ENCODE measurements around the gene YIPF1.
A peak's percentile ranks its signal among the peaks of the same experiment; 100 is the strongest.
"Not testable (repeated sequence)": the region's sequence is repeated elsewhere in the genome, so short reads cannot be mapped to it uniquely, and the experiment has no call there.

The YIPF1 gene

DNA sequence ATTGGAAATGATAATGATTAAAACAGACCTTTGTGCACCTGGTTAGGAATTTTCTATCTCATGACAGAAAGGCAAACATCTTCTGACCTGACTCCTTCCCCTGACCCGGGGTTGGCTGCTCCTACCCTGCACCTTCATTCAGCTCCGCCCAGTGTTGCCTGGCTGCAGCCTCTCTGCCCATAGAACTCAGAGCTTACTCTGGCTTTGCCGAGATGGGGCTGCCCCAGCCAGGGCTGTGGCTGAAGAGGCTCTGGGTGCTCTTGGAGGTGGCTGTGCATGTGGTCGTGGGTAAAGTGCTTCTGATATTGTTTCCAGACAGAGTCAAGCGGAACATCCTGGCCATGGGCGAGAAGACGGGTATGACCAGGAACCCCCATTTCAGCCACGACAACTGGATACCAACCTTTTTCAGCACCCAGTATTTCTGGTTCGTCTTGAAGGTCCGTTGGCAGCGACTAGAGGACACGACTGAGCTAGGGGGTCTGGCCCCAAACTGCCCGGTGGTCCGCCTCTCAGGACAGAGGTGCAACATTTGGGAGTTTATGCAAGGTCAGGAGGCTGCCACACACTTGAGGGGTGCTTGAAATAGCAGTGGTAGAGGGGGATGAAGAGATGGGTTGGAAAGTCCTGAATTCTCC, 4.5 kb upstream of the YIPF1 start, which contains the start of gene DIO1:
Gene DIO1, plus strand, starts transcription at position 189 of the 638 bp plus-strand sequence. Its CDS starts 24 bp downstream, at position 213.
- no peak for DNase-seq

GRCh38 chr1:53892911-53893310, 3.3 kb upstream of the YIPF1 start:
- no peak for DNase-seq

DNA sequence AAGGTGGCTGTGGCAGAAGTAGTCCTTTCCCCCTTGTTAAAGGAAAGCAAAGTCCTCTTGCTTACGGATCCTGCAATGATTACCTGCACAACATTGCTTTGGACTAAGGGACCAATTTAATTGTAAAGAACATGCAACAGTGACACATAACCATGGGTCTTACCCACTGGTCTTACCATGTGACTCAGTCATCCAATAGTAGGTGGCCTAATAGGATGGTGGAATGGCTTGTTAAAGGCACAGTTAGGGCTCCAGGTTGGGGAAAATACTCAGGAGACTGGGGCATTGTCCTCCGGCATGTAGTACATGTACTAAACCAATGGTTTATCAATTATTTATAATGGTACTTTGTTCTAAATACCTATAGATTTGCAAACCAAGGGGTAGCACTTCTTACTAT, 2.1 kb upstream of the YIPF1 start:
- DNase-seq: no peak

- DNase-seq: no peak
Measured at GRCh38 chr1:53891018-53891417, 1.4 kb upstream of the YIPF1 start.

DNA sequence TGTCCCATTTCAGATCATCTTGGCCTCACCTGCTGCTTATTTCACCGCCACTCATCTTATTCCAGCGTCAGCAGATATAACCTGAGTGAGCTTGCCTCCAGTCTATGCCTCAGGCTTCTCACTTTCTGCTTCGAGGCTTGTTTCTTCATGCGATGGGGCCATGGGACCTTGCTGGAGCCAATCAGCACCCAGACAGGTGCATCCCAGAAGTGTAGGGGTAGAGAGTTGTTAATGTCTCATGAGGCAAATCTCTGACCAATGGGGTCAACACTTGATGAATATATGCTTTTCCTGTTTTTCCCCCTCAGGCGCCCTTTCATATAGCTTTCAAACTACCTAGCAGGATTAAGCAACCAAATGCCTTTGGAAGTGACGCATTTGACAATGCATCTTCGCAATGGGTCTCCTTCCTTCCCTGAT, 935 bp upstream of the YIPF1 start:
- DNase-seq: no peak

DNA sequence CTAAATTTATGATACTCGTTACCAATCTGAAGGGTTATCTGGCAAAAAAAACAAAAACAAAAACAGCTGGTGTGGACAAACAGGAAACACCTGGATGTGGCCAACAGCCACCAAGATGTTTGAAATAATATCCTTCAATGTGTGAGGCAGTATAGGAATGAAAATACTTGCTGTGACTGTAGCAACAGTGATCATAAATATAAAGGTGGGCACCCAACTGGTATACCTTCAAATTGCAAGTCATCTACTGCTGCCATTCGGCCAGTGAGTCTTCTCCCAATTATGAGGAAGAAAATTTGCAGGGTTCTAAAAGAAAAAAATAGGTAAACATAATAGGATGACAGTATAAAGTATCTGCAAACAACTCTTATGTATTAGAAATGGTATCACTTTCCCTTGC, 916 bp downstream of the YIPF1 start:
- DNase-seq: no peak

DNA sequence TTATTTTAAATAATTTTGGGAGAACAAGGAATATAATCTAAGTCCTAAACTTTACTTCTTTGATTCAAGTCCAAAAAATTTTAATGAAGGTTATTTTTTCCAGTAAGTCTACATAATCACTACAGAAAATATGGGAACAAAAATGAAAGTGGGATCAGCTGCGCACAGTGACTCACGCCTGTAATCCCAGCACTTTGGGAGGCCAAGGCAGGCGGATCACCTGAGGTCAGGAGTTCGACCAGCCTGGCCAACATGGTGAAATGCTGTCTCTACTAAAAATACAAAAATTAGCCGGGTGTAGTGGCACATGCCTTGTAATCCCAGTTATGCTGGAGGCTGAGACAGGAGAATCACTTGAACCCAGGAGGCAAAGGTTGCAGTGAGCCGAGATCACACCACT, 6.0 kb downstream of the YIPF1 start:
- not testable (repeated sequence) for DNase-seq

DNA sequence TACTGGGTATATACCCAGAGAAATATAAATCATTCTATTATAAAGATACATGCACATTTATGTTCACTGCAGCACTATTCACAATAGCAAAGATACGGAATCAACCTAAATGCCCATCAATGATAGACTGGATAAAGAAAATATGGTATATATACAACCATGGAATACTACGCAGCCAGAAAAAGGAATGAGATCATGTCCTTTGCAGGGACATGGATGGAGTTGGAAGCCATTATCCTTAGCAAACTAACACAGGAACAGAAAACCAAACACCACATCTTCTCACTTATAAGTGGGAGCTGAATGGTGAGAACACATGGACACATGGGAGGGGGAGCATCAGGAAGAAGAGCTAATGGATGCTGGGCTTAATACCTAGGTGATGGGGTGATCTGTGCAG, 7.7 kb downstream of the YIPF1 start:
- not testable (repeated sequence) for DNase-seq

DNA sequence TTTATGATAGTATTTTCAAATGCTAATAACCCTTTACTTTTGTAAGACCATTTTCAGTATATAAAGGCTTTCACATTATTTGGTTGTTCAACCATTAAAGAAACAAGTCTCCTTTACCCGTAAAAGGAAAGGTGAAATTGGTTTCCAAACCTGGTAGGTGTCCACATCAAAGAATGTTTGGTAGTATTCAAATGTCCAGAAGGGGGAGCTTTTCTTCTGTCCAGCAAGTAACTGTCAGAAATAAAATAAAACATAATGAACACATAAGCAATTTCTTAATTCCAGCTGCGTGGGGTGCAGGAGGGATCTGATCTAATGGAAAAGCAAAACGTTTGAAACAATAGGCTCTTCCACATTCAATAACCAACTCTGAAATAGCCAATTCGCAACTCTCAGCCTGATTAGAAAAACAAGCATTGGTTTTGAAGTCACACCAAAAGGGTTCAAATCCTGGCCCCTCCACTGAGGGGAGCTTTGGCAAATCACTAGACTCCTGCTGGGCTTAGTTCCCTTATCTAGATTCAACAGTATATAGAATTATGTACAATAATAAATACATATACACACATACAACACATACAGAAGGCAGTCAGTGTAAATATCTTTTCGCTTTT, 11.0 kb downstream of the YIPF1 start:
- DNase-seq: peak; percentile 64

DNA sequence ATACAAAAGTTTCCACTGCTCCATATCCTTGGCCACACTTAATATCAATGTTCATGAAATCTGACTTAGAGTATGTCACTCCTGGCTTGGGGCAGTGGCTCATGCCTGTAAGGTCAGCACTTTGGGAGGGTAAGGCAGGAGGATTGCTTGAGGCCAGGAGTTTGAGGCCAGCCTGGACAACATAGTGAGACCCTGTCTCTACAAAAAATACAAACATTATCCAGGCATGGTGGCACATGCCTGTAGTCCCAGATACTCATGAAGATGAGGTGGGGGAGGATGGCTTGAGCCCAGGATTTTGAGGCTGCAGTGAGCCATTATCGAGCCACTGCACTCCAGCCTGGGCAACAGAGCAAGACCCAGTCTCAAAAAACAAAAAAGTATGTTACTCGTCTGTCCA, 14.4 kb downstream of the YIPF1 start:
- not testable (repeated sequence) for DNase-seq

DNA sequence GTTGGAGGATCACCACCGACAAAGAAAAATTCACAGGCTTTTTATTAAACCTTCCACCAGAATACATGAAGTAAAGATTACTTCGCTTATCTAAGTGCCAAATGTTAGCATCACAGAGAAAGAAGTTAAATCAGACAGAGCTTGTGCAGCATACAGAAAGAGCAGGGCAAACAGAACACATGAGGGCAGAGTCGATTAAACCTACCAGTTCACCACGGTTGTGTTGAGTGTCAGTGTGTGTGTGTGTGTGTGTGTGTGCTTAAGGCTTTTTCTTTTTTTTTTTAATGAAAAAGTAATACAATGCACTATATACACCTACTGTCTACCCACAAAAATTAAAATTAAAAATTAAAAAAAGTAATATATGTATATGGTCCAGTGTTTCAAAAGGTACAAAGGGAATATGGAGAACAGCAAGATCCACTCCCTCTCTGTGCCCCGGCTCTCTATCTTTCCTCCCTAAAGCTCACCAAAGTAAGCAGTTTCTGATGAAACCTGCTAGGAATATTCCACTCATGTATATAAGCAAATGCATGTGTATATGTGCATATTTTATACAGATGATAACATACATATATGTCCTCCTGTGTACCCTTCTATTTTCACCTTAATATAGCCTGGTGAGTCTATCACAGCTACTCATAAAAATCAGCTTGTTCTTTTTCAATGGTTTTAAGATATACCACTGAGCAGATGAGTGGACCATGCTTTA, 17.7 kb downstream of the YIPF1 start:
- no peak for DNase-seq

DNA sequence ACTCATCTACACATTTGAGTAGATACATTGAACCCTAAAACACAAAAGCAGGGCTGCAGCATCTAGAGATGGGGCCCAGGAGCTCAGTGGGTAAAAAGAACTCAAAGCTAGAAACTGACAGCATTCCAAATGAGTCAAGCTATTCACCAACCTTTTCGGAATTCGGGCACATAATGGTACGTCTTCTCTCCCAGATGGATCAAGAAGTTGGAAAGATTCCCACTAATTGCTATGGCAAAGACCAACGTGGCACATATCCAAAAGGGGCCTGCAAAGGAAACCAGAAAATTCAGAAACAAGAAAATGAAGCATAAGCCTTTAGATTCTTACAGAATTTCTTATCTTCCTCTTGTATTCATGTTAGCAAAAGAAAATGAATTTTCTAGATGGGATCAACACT, 18.4 kb downstream of the YIPF1 start:
- DNase-seq: no peak

GRCh38 chr1:53869454-53870117, 20.0 kb downstream of the YIPF1 start:
- DNase-seq: no peak

DNA sequence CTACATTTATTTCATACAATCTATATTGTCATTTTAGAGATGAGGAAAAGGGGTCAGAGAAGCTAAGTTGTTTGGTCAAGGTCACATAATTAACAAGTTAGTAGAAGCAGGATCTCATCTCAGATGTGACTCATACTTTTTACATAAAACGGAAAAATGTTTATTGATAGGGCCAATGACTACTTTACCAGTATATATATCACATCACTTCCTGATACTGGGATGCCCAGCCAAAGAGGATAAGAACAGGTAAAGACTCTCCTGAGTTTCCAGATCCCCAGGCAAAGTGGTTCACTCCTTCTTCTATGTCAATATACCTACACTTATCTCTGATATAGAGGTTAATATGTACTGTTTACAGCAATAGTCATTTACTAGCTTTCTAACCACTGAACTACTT, 21.0 kb downstream of the YIPF1 start:
- no peak for DNase-seq

DNA sequence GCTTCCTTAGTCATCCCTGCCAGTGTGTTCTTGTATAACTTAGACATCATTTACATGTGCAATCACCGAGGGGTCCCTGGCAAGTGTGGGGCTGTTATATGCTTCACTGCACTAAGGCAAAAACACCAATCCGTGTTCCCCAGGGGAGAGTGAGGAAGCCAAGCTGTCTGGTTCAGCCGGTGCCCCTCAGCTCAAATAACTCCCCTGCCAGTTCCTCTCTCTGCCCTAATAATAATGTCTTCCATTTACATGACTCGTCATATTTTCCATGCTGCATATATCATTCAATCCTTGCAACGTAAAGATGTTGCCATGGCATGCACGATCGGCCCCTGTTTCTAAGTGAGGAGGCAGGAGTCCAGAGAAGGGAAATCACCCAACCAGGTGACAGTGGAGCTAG, 27.1 kb downstream of the YIPF1 start:
- DNase-seq: no peak

DNA sequence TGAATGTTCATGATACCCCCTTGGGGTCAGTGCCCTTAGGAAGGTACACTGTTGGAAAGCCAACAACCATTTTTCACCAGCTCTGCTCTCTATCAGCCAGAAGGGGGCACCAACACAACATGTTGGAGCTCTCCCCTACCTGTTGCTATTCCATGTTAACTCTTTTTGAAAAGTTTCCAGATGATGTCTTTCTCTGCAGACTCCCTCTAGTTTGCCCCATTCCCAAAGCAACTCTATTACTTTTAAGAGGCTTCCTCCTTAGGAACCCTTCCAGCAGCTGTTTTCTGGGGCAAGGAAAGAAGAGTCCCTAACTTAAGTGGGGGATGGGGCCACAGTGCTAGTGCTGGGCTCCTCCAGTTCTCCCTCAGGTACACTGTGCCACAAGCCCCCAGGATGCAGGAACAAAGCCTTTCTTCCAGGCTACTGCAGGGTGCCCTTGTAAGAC, 28.6 kb downstream of the YIPF1 start:
- peak; percentile 41 for DNase-seq

DNA sequence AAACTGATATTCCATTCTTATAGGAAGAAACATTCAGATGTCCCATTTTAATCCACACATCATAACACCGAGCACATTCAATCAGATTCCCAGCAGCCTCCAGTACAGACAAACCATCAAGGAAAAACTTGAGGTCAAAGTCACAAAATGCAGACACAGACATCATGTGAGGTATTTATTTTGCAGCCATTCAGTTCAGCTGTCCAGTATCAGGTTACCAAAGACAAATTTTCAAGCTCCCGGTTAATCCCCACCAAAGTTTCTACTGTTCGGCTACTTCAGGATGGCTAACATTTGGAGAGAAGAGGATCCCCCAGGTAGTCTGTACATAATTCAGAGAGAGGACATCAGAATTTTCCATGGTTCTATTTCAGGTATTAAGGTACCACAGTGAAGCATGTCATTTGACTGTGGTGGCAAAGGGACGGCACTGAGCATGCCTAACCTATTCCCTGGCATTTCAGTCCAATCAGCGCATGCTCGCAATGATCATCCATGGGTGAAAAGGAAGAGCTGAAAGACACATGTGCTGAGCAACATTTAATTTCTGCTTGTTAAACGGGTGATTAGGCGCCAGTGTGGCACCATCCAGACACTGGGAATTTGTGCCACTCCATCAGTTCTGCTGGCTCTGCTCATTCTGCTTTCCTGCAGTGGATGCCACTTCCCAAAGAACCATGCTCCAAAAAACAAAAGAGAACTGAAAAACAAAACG, 37.9 kb downstream of the YIPF1 start:
- no peak for DNase-seq

GRCh38 chr1:53850082-53850673, 39.4 kb downstream of the YIPF1 start:
- no peak for DNase-seq

DNA sequence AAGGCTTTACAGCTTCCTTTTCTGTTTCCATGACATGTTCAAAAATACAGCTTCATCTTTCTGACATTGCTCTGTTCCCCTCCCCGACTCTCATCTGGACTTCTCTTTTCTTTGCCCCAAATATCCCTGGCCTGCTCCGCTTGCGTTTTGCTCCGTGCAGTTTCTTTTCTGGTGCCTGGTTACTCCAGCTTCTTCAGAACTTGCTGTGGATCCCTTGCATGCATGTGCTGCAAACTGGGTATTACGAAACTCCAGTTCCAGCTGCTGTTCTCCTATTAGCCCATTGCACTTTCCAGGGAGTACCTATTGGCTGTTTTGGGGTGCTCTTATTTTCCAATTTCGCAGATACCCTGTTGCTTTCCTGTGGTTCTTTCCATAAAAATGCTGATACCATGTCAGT, 41.6 kb downstream of the YIPF1 start:
- DNase-seq: no peak

GRCh38 chr1:53842347-53842746, 47.2 kb downstream of the YIPF1 start:
- no peak for DNase-seq

DNA sequence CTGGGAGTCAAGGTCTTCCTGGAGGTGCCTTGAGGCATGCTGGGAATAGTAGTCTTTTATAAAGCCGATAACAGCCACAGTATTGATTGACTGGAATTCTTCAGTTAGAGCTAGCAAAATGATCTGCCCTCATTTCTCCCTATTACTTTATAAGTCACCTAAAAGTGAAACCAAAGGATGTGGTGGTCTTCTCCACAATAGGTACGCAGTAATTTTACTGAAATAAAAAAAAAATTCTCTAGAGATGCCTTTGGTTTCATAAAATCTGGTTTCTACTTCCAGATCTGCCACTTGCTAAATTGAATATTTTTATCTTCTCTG, 51.0 kb downstream of the YIPF1 start:
- DNase-seq: no peak

DNA sequence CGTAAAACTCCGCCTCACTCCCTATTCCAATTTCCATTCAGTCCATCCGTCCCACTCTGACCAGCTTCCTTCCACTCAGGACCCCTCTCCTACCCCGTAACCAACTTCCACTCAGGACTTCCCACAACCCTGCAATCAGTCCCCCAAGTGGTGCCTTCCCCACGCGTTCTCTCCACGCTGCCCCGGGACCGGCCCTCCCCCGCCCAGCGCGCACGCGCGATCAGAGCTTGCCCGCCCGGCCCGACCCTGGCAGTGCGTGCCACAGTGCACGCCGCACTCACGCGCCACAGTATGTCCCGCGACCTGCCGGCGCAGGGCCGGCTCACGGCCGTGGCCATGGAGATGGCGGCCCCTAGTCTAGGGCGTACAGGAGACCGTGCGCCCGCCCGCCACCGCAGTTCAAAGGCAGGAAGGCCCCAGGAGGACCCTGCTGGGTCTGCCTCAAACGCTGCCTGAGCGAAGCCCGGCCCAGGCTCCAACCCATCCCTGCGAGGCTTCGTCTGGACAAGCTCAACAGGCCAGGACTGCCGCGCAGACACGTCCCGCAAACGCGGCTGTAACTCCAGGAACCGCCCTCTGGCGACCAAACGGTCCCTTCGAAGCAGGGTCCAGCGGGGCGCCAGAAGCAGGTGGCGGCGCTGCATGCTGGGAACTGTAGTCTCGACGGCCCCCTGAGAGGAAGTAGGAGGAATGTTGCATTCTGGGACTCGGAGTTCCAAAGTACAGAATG, 51.5 kb downstream of the YIPF1 start, which contains the start of gene NDC1:
Gene NDC1, minus strand, starts transcription at position 373 of the 730 bp plus-strand sequence. Its CDS starts 35 bp downstream, at position 338.
- DNase-seq: peak; percentile 97
